Immature natural killer cell (primary cell): ENCODE measurements around the gene PCAT7. TPM values are rescaled to one million over a fixed set of nuclear protein-coding genes. Genes with fewer than 3 reads are reported as not detected.
"Not testable (repeated sequence)": the region's sequence is repeated elsewhere in the genome, so short reads cannot be mapped to it uniquely, and the experiment has no call there.

Experiments used
- DNase-seq, 3 donors: peaks; one replicate each; pipeline ENCODE4 v3.0.0; 2022; ENCODE audit warnings: mixed read lengths in 1 of 3
- H3K27ac Mint-ChIP-seq, 6 donors: one replicate each; pipeline ENCODE4 v1.8.0; 2020; ENCODE audit warnings: mixed read lengths in 6 of 6, mild to moderate bottlenecking in 5 of 6, inconsistent platforms in 4 of 6, moderate library complexity in 3 of 6
- H3K27me3 Mint-ChIP-seq, 3 donors: one replicate each; pipeline ENCODE4 v1.8.0; 2020 to 2021; ENCODE audit warnings: low read depth in 3 of 3, mild to moderate bottlenecking in 3 of 3, mixed read lengths in 3 of 3, moderate library complexity in 3 of 3, inconsistent platforms in 1 of 3
- H3K36me3 Mint-ChIP-seq, 3 donors: one replicate each; pipeline ENCODE4 v1.8.0; 2020; ENCODE audit warnings: mixed read lengths in 3 of 3, inconsistent platforms in 2 of 3, mild to moderate bottlenecking in 2 of 3
- H3K4me1 Mint-ChIP-seq, 2 donors: one replicate each; pipeline ENCODE4 v1.8.0; 2020; ENCODE audit warnings: inconsistent platforms in 2 of 2, mild to moderate bottlenecking in 2 of 2, mixed read lengths in 2 of 2, moderate library complexity in 1 of 2
- H3K4me3 Mint-ChIP-seq, 5 donors: one replicate each; pipeline ENCODE4 v1.8.0; 2020; ENCODE audit warnings: mild to moderate bottlenecking in 5 of 5, mixed read lengths in 5 of 5, inconsistent platforms in 3 of 5, moderate library complexity in 3 of 5
- H3K9me3 Mint-ChIP-seq, 6 donors: one replicate each; pipeline ENCODE4 v1.8.0; 2020; ENCODE audit warnings: mild to moderate bottlenecking in 6 of 6, mixed read lengths in 6 of 6, inconsistent platforms in 4 of 6, moderate library complexity in 3 of 6
- polyA plus RNA-seq, 3 donors: library from polyadenylated mRNA; unstranded; fragments of 300-500 nt; fragmentation: Illumina TruSeq; gene quantifications; one replicate each; pipeline ENCODE4 v1.2.3, GENCODE V29; 2021

The PCAT7 gene
- not detected for polyA plus RNA-seq

DNA sequence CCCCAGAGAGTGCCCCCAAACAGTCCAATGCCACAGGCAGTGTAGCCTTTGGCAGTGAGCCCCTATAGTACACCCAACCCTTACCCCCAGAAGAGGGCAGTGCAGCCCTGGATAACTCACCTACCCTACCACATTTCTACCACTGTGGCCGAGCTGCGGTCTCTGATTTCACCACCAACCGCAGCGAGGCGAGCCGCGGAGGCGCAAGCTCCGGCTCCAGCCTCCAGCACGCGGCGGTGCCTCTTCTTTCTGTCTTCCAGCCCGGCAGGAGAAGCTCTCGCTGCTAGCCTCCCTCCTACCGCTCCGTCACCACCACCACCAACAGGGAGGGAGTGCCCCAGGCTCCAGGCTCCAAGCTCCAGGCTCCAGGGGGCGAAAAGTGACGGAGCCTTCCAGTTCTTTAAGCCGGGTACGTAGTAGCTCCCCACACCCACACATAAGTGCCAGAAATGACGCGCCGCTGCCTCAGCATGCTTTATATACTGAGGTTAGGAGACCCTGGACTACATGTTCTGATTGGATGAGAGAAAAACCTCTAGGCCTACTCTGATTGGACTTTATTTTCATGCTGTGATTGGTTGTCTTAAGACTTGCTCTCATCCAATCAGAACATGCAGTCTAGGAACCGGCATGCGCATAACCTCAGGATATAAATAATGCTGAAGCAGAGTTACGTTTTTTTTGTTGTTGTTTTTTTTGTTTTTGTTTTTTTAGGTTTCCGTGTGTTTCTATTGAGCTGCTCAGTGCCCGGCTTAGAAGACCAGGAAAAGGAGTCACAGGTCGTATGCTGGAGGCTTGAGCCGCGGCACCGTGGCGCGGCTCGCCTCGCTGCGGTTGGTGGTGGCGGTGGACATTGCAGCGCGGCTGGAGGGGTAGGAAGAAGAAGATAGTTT is at the start of gene PCAT7:
Gene PCAT7, plus strand, starts transcription at position 645 of the 893 bp plus-strand sequence.
- DNase-seq: peak in 2 of 3 donors; percentile 6 to 34
- peaks cover 2 to 10% (median 9%) of the 10 kb centered on the region in 3 donors for H3K27me3 Mint-ChIP-seq
- H3K36me3 Mint-ChIP-seq: no peaks in the 10 kb centered on the region
- no peak within 1 kb of the TSS for H3K27ac Mint-ChIP-seq
- no peaks in the 10 kb centered on the region for H3K4me1 Mint-ChIP-seq
- no peak within 1 kb of the TSS for H3K4me3 Mint-ChIP-seq
- H3K9me3 Mint-ChIP-seq: no peaks in the 10 kb centered on the region

DNA sequence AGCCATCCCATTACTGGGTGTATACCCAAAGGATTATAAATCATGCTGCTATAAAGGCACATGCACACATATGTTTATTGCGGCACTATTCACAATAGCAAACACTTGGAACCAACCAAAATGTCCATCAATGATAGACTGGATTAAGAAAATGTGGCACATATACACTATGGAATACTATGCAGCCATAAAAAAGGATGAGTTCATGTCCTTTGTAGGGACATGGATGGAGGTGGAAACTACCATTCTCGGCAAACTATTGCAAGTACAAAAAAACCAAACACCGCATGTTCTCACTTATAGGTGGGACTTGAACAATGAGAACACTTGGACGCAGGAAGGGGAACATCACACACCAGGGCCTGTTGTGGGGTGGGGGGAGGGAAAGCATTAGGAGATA is 48.5 kb upstream of the PCAT7 start:
- not testable (repeated sequence) for H3K4me3 Mint-ChIP-seq, H3K27ac Mint-ChIP-seq, H3K9me3 Mint-ChIP-seq, H3K27me3 Mint-ChIP-seq, H3K36me3 Mint-ChIP-seq, DNase-seq, H3K4me1 Mint-ChIP-seq

- Mint-ChIP-seq H3K27ac (no peak overlapping the region), H3K9me3 (peaks cover 0 to 4% (median 0%) of the 10 kb centered on the region in 6 donors), H3K4me3 (no peak overlapping the region), H3K27me3 (peaks cover 0 to 9% (median 3%) of the 10 kb centered on the region in 3 donors), H3K4me1 (no peaks in the 10 kb centered on the region), H3K36me3 (no peaks in the 10 kb centered on the region)
- no peak for DNase-seq
Measured at GRCh38 chr9:94507531-94508258, 47.2 kb upstream of the PCAT7 start.

DNA sequence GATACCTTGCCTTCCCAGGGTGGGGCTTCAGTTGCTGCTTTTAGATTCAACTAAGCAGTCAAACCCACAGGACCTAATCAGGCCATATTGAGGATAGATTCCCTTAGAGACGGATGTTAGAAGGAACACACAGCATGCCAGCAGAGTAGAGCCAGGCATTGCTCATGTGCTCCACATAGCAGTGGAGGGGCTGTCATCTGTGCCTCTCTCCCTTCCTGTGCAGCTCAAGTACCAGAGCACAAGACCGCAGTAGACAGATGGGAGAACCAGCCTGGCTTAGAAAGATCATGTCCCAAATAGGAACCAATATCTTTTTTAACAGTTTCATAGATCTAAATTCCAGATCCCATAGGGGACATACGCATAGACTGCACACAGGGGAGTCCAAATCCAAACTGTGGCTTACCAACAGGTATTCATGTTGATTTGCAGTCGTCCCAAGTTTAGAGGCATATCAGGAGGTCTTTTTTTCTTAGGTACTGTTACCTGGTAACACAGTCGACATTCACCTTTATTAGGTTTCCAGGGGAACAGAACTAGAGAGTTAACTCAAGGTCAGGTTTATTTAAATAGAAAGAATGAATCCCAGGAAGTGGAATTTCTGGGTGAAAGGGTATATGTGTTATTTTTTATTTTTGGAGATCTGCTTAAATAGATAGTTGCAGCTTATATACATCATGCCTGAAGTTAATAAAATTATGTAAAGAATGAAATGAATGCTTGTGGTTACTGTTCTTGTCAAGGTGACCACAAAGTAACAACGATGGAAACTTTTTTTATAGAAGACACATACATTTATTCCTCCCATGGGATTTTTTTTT is 43.5 kb upstream of the PCAT7 start:
- no peaks in the 10 kb centered on the region for H3K9me3 Mint-ChIP-seq

GRCh38 chr9:94511955-94512265 is 43.0 kb upstream of the PCAT7 start:
- no peak overlapping the region for H3K4me3 Mint-ChIP-seq
- no peaks in the 10 kb centered on the region for H3K4me1 Mint-ChIP-seq
- H3K9me3 Mint-ChIP-seq: no peaks in the 10 kb centered on the region
- no peaks in the 10 kb centered on the region for H3K36me3 Mint-ChIP-seq
- H3K27ac Mint-ChIP-seq: no peak overlapping the region
- peaks cover 1 to 4% (median 2%) of the 10 kb centered on the region in 3 donors for H3K27me3 Mint-ChIP-seq
- no peak for DNase-seq

More for the DNA sequence above, 43.5 kb upstream of the PCAT7 start:
- H3K27me3 Mint-ChIP-seq: peaks cover 1 to 4% (median 3%) of the 10 kb centered on the region in 3 donors
- no peak overlapping the region for H3K4me3 Mint-ChIP-seq
- DNase-seq: no peak
- no peak overlapping the region for H3K27ac Mint-ChIP-seq
- no peaks in the 10 kb centered on the region for H3K4me1 Mint-ChIP-seq
- H3K36me3 Mint-ChIP-seq: no peaks in the 10 kb centered on the region

DNA sequence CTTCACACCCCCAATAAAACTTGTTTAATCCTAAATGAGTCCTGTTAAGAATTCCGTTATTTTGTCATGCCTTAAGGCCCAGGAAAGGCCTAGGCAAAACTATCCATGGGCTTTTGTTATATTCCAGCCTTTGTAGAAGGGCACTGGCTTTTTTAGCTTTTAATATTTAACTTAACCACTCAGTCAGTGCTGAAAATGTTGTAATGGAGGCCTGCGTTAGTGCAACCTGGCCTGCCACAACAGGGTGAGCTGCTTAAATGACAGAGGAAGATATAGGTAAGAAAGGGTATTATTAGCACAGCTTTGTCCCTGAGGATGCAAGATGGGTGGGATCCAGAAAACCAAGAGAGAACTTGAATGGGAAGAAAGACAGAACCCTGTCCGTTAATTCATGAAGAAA is 40.2 kb upstream of the PCAT7 start:
- Mint-ChIP-seq H3K4me1 (no peaks in the 10 kb centered on the region), H3K27ac (no peak overlapping the region), H3K4me3 (no peak overlapping the region), H3K36me3 (no peaks in the 10 kb centered on the region), H3K9me3 (no peaks in the 10 kb centered on the region), H3K27me3 (peaks cover 2 to 4% (median 3%) of the 10 kb centered on the region in 3 donors)
- no peak for DNase-seq

- Mint-ChIP-seq H3K36me3 (no peaks in the 10 kb centered on the region), H3K4me3 (no peak overlapping the region), H3K9me3 (no peaks in the 10 kb centered on the region), H3K27ac (no peak overlapping the region), H3K4me1 (no peaks in the 10 kb centered on the region), H3K27me3 (peaks cover 0 to 8% (median 5%) of the 10 kb centered on the region in 3 donors)
- DNase-seq: no peak
Measured at GRCh38 chr9:94517254-94517653, 37.6 kb upstream of the PCAT7 start.

GRCh38 chr9:94525396-94526035 is 29.4 kb upstream of the PCAT7 start:
- H3K9me3 Mint-ChIP-seq: no peaks in the 10 kb centered on the region
- peaks cover 0 to 8% (median 7%) of the 10 kb centered on the region in 3 donors for H3K27me3 Mint-ChIP-seq
- H3K36me3 Mint-ChIP-seq: no peaks in the 10 kb centered on the region
- H3K4me1 Mint-ChIP-seq: no peaks in the 10 kb centered on the region
- DNase-seq: no peak
- H3K4me3 Mint-ChIP-seq: no peak overlapping the region
- no peak overlapping the region for H3K27ac Mint-ChIP-seq

GRCh38 chr9:94526271-94526670 is 28.6 kb upstream of the PCAT7 start:
- Mint-ChIP-seq H3K4me1 (no peaks in the 10 kb centered on the region), H3K27ac (no peak overlapping the region), H3K36me3 (no peaks in the 10 kb centered on the region), H3K9me3 (no peaks in the 10 kb centered on the region), H3K4me3 (no peak overlapping the region), H3K27me3 (peaks cover 0 to 8% (median 6%) of the 10 kb centered on the region in 3 donors)
- no peak for DNase-seq

DNA sequence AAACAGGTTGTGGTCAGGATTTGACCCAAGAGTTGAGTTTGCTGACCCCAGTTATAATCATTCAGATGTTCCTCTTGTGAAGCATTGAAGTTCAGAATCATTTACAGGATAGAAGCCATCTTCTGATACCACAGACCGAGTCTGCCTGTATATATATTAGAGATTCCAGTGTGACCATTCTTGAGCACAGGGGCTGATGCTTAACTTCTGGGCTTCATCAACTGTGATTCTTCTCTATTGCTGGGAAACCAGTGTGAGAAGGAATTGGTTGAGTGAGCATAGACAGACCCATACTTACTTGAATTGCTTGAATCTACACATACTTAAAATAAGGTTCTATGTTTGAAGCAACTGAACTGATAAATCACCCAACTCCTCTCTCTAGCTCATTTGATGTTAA is 27.9 kb upstream of the PCAT7 start:
- no peak for DNase-seq

GRCh38 chr9:94528886-94529285 is 26.0 kb upstream of the PCAT7 start:
- Mint-ChIP-seq H3K9me3 (no peaks in the 10 kb centered on the region), H3K36me3 (no peaks in the 10 kb centered on the region)

More for the DNA sequence above, 27.9 kb upstream of the PCAT7 start:
- Mint-ChIP-seq H3K36me3 (no peaks in the 10 kb centered on the region), H3K4me3 (no peak overlapping the region), H3K27ac (no peak overlapping the region), H3K9me3 (no peaks in the 10 kb centered on the region), H3K4me1 (no peaks in the 10 kb centered on the region), H3K27me3 (peaks cover 0 to 4% (median 2%) of the 10 kb centered on the region in 3 donors)

DNA sequence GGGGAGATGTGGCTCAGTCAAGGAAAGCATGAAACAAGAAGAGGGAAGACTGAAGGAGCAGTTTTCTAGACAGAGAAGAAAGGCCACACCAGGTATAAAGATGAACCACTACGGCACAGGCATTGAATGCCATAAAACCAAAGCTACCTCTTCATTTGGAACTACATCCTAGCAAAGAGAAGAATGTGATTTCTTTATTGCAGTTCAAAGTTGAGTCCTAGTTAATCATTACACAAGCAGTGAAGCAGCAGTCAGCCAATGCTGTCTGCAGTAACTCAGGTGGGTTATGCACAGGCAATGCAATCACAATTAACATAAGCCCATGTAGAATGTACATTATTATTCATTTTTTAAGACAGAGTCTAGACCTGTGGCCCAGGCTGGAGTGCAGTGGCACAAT is 21.7 kb upstream of the PCAT7 start:
- H3K27me3 Mint-ChIP-seq: peaks cover 2 to 5% (median 4%) of the 10 kb centered on the region in 3 donors
- H3K27ac Mint-ChIP-seq: no peak overlapping the region
- H3K9me3 Mint-ChIP-seq: no peaks in the 10 kb centered on the region
- no peaks in the 10 kb centered on the region for H3K4me1 Mint-ChIP-seq
- DNase-seq: no peak
- no peaks in the 10 kb centered on the region for H3K36me3 Mint-ChIP-seq
- H3K4me3 Mint-ChIP-seq: no peak overlapping the region

More at GRCh38 chr9:94528886-94529285, 26.0 kb upstream of the PCAT7 start:
- no peak overlapping the region for H3K4me3 Mint-ChIP-seq
- no peaks in the 10 kb centered on the region for H3K4me1 Mint-ChIP-seq
- H3K27me3 Mint-ChIP-seq: peaks cover 2 to 6% (median 5%) of the 10 kb centered on the region in 3 donors
- H3K27ac Mint-ChIP-seq: no peak overlapping the region
- DNase-seq: no peak

- Mint-ChIP-seq H3K36me3 (no peaks in the 10 kb centered on the region), H3K27me3 (peaks cover 2 to 5% (median 4%) of the 10 kb centered on the region in 3 donors), H3K27ac (no peak overlapping the region)
Measured at GRCh38 chr9:94533601-94534000, 21.3 kb upstream of the PCAT7 start.

More at GRCh38 chr9:94533601-94534000, 21.3 kb upstream of the PCAT7 start:
- no peaks in the 10 kb centered on the region for H3K9me3 Mint-ChIP-seq
- H3K4me1 Mint-ChIP-seq: no peaks in the 10 kb centered on the region
- DNase-seq: no peak
- H3K4me3 Mint-ChIP-seq: no peak overlapping the region
